ENCODE results near the gene UNG. TPM values are rescaled to one million over a fixed set of nuclear protein-coding genes. Genes with fewer than 3 reads are reported as not detected.

The UNG gene
- total RNA-seq, 2 experiments from 2014 or later: 35.3 to 38.4 TPM

DNA sequence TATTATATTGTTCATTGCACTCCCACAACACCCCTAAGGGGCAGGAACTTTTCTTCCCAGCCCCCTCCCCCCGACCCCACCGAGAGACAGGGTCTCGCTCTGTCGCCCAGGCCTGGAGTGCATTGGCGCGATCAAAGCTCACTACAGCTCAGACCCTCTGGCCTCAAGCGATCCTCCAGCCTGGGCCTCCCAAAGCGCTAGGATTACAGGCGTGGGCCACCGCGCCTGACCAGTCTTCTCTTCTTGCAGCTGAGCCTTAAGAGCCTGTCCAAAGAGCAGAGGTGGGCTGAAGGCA, 310 bp upstream of the UNG start:
- DNase-seq: no peak
- POLR2A ChIA-PET: interaction anchor here (2.1 kb wide), 1 partner anchor 44 kb away, joined by 8 read pairs; the partner anchor contains the start of gene USP30
- Mint-ChIP-seq H3K27ac (no peak overlapping the region), H3K4me3 (peak overlapping the region; percentile 77), H3K4me1 (peaks cover 54% of the 10 kb centered on the region), H3K27me3 (no peaks in the 10 kb centered on the region), H3K9me3 (no peaks in the 10 kb centered on the region), H3K36me3 (ENCODE audit: low read depth) (peaks cover 21% of the 10 kb centered on the region)
- CTCF ChIA-PET: interaction anchor here (1.0 kb wide), 1 partner anchor 43 kb away, joined by 3 read pairs; no protein-coding TSS in a partner anchor

DNA sequence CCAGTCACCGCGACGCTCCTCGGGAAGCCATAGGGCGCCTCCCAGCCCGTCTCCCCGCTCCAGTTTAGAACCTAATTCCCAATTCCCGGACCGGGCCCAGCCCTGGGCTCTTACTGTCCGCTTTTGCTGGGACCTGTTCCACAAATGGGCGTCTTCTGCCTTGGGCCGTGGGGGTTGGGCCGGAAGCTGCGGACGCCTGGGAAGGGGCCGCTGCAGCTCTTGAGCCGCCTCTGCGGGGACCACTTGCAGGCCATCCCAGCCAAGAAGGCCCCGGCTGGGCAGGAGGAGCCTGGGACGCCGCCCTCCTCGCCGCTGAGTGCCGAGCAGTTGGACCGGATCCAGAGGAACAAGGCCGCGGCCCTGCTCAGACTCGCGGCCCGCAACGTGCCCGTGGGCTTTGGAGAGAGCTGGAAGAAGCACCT, 797 bp downstream of the UNG start:
- Mint-ChIP-seq H3K4me3 (peak overlapping the region; percentile 77), H3K36me3 (ENCODE audit: low read depth) (peaks cover 26% of the 10 kb centered on the region), H3K27ac (peak overlapping the region; percentile 62), H3K27me3 (no peaks in the 10 kb centered on the region), H3K4me1 (peaks cover 43% of the 10 kb centered on the region), H3K9me3 (no peaks in the 10 kb centered on the region)
- ChIA-PET POLR2A (interaction anchor here (1.0 to 2.1 kb wide), 6 partner anchors 9 to 620 kb away, joined by 3 to 8 read pairs (median 5); partner anchors contain the start of genes ISCU, SART3 and USP30), CTCF (interaction anchor here (0.9 to 2.7 kb wide), 5 partner anchors 14 to 481 kb away, joined by 3 to 24 read pairs (median 5); no protein-coding TSS in a partner anchor)
- no peak for DNase-seq

DNA sequence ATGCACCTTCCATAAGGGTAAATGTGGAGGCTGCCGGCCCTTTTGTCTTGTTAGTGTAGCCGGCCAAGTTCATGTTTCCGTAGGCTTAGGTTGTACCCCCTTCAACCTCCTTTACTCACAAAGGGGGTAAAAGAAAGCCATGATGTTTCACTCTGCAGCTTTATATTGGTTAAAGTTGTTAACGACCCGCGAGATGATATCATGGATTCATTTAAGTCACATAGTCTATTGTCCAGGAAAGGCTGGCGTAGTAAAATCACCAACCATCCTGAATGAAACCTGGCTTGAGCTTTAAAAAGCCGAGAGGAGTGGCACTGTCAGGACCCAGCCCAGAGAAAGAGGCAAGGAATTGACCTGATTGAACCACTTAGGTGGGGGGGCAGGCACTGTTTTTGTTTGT, 1.3 kb downstream of the UNG start:
- ChIA-PET POLR2A (interaction anchor here (1.0 to 2.1 kb wide), 7 partner anchors 8 to 620 kb away, joined by 3 to 8 read pairs (median 5); partner anchors contain the start of genes ISCU, SART3 and USP30), CTCF (interaction anchor here (0.9 to 2.7 kb wide), 5 partner anchors 13 to 481 kb away, joined by 3 to 24 read pairs (median 5); no protein-coding TSS in a partner anchor)
- H3K4me3 Mint-ChIP-seq: peak overlapping the region; percentile 77
- H3K4me1 Mint-ChIP-seq: peaks cover 38% of the 10 kb centered on the region
- H3K36me3 Mint-ChIP-seq (ENCODE audit: low read depth): peaks cover 31% of the 10 kb centered on the region
- peak overlapping the region; percentile 62 for H3K27ac Mint-ChIP-seq
- no peaks in the 10 kb centered on the region for H3K27me3 Mint-ChIP-seq
- DNase-seq: peak; percentile 14
- H3K9me3 Mint-ChIP-seq: no peaks in the 10 kb centered on the region

DNA sequence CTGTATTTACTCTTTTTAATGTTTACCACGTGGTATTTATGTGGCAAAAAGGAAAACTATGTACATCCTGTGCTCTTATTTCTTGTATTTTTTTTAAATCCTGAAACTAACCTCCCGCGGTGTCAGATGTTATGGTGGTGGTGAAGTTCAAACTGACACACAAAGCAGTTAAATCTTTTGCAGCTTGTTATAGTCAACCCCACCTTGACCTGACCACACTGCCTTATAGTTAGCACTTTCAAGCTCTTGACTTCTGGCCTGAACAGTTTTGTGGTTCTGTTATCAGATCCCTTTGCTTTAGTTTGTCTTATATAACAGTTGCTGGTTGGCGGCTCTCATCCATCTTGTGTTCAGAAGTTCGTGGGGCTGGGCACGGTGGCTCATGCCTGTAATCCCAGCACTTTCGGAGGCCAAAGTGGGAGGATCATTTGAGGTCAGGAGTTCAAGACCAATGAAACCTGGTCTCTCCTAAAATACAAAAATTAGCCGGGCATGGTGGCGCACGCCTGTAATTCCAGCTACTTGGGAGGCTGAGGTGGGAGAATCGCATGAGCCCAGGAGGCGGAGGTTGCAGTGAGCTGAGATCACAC, 2.1 kb downstream of the UNG start:
- Mint-ChIP-seq H3K9me3 (no peaks in the 10 kb centered on the region), H3K4me1 (peaks cover 32% of the 10 kb centered on the region), H3K27me3 (no peaks in the 10 kb centered on the region), H3K4me3 (peak overlapping the region; percentile 77), H3K36me3 (ENCODE audit: low read depth) (peaks cover 38% of the 10 kb centered on the region), H3K27ac (peak overlapping the region; percentile 45)
- CTCF ChIA-PET: interaction anchor here (1.3 to 2.7 kb wide), 4 partner anchors 12 to 482 kb away, joined by 3 to 24 read pairs (median 6); no protein-coding TSS in a partner anchor
- DNase-seq: peak; percentile 15
- POLR2A ChIA-PET: interaction anchor here (1.2 to 2.0 kb wide), 5 partner anchors 8 to 619 kb away, joined by 3 to 7 read pairs (median 4); partner anchors contain the start of genes ISCU and SART3

DNA sequence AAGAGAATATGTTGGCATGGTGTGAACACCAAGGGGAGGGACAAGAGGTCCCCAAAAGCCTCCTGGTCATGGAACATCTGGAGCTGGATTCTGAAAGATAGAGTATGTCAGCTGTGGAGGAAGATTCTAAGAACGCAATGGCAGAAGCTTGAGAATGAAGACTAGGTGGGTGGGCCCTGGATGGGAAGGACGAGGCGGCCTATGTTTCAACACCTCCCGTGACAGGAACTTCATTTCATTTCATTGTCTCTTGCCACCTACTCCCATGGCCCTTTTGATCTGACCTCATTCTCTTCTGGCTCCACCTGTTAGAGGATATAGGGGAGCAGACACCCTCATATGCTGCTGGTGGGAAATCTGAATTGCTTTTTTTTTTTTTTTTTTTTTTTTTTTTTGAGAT, 3.3 kb downstream of the UNG start:
- H3K36me3 Mint-ChIP-seq (ENCODE audit: low read depth): peaks cover 45% of the 10 kb centered on the region

DNA sequence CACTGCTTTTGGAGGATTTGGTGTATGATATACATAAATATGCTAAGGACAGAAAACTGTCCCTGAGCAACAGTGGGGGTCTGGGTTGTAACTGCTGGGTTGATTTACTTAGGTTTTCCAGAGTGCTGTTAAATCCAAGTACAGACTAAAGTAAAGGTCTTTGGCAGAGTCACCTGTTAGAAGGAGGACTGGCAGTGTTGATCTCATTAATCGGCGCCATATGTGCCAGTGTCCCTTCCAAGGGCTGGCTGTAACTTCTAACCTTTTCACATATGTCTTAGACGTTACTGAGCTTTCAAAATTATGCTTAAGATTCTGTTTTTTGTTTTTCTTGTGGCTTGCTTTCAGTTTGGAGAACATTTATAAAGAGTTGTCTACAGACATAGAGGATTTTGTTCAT, 5.1 kb downstream of the UNG start:
- no peaks in the 10 kb centered on the region for H3K9me3 Mint-ChIP-seq
- peaks cover 45% of the 10 kb centered on the region for H3K36me3 Mint-ChIP-seq (ENCODE audit: low read depth)
- H3K4me1 Mint-ChIP-seq: peaks cover 27% of the 10 kb centered on the region
- no peaks in the 10 kb centered on the region for H3K27me3 Mint-ChIP-seq
- no peak overlapping the region for H3K4me3 Mint-ChIP-seq
- H3K27ac Mint-ChIP-seq: no peak overlapping the region
- ChIA-PET POLR2A (no interaction called here), CTCF (interaction anchor here (0.9 to 1.5 kb wide), 2 partner anchors 9 to 10 kb away, joined by 3 to 12 read pairs; no protein-coding TSS in a partner anchor)
- DNase-seq: no peak

More for the DNA sequence above, 3.3 kb downstream of the UNG start:
- Mint-ChIP-seq H3K4me1 (peaks cover 32% of the 10 kb centered on the region), H3K4me3 (no peak overlapping the region), H3K9me3 (no peaks in the 10 kb centered on the region), H3K27me3 (no peaks in the 10 kb centered on the region), H3K27ac (no peak overlapping the region)
- DNase-seq: no peak
- CTCF ChIA-PET: interaction anchor here (0.8 to 2.7 kb wide), 3 partner anchors 11 to 150 kb away, joined by 3 to 24 read pairs (median 12); no protein-coding TSS in a partner anchor
- POLR2A ChIA-PET: interaction anchor here (2.0 kb wide), 1 partner anchor 263 kb away, joined by 5 read pairs; no protein-coding TSS in a partner anchor

DNA sequence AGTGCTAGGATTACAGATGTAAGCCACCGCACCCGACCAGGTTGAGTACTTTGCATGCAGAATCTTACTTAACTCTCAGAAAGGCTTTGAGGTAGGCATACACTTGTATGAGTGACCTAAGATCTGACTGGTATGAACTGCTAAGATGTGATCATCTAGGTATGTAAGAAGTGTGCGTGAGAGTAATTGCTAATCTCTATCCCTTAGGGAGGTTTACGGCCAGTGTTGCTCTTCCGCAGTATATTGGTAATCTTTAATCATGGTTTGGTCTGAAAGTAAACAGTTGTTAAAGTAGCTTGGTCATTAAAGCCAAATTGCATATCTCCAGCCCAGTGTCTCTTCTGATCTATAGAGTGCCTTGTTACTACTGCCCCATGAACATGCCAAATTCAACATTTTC, 7.8 kb downstream of the UNG start:
- no peak for DNase-seq
- ChIA-PET POLR2A (no interaction called here), CTCF (interaction anchor here (0.5 kb wide), 1 partner anchor 26 kb away, joined by 4 read pairs; no protein-coding TSS in a partner anchor)
- Mint-ChIP-seq H3K4me1 (peaks cover 7% of the 10 kb centered on the region), H3K27me3 (no peaks in the 10 kb centered on the region), H3K4me3 (no peak overlapping the region), H3K27ac (no peak overlapping the region), H3K36me3 (ENCODE audit: low read depth) (peaks cover 48% of the 10 kb centered on the region), H3K9me3 (no peaks in the 10 kb centered on the region)

DNA sequence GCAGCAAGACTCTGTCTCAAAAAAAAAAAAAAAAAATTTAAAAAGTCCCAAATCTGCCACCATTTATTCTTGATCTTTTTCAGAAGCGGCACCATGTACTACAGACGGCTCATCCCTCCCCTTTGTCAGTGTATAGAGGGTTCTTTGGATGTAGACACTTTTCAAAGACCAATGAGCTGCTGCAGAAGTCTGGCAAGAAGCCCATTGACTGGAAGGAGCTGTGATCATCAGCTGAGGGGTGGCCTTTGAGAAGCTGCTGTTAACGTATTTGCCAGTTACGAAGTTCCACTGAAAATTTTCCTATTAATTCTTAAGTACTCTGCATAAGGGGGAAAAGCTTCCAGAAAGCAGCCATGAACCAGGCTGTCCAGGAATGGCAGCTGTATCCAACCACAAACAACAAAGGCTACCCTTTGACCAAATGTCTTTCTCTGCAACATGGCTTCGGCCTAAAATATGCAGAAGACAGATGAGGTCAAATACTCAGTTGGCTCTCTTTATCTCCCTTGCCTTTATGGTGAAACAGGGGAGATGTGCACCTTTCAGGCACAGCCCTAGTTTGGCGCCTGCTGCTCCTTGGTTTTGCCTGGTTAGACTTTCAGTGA, 12.5 kb downstream of the UNG start:
- CTCF ChIA-PET: interaction anchor here (0.8 kb wide), 1 partner anchor 45 kb away, joined by 5 read pairs; no protein-coding TSS in a partner anchor
- DNase-seq: no peak
- Mint-ChIP-seq H3K36me3 (ENCODE audit: low read depth) (peaks cover 24% of the 10 kb centered on the region), H3K4me3 (no peak overlapping the region), H3K27ac (no peak overlapping the region), H3K9me3 (no peaks in the 10 kb centered on the region), H3K27me3 (no peaks in the 10 kb centered on the region), H3K4me1 (peaks cover 8% of the 10 kb centered on the region)
- POLR2A ChIA-PET: interaction anchor here (1.2 kb wide), 1 partner anchor 11 kb away, joined by 6 read pairs; no protein-coding TSS in a partner anchor

DNA sequence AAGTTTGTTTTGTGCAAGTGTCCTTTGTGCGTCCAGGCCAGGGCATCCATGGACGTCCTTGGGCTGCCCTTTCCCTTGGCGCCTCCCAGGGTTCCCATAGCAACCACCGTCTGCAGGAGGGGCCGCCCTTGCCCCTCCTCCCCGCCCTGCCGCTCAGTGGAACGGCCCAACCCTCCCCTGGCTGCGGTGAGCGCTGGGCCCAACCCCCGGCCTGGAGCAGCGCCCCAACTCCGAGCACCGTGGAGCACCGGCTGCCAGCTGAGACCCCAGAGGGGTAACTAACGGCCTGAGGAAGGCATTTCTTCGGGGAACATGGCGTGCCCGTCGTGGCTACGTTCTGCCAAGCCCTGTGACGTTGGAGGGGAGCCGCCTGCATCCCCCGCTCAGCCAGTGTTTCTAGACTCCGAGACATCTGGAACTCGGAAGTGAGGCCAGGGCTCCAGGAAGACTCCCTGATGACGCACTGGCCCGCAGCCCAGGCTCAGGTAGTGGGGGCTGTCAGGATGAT, 13.6 kb downstream of the UNG start:
- H3K4me3 Mint-ChIP-seq: peak overlapping the region; percentile 66
- H3K4me1 Mint-ChIP-seq: peaks cover 11% of the 10 kb centered on the region
- H3K27me3 Mint-ChIP-seq: no peaks in the 10 kb centered on the region
- peak overlapping the region; percentile 63 for H3K27ac Mint-ChIP-seq
- H3K36me3 Mint-ChIP-seq (ENCODE audit: low read depth): peaks cover 18% of the 10 kb centered on the region
- POLR2A ChIA-PET: interaction anchor here (1.4 kb wide), 1 partner anchor 10 kb away, joined by 4 read pairs; no protein-coding TSS in a partner anchor
- CTCF ChIA-PET: interaction anchor here (0.7 to 2.1 kb wide), 13 partner anchors 9 to 447 kb away, joined by 3 to 24 read pairs (median 5); no protein-coding TSS in a partner anchor
- no peaks in the 10 kb centered on the region for H3K9me3 Mint-ChIP-seq
- peak; percentile 61 for DNase-seq

DNA sequence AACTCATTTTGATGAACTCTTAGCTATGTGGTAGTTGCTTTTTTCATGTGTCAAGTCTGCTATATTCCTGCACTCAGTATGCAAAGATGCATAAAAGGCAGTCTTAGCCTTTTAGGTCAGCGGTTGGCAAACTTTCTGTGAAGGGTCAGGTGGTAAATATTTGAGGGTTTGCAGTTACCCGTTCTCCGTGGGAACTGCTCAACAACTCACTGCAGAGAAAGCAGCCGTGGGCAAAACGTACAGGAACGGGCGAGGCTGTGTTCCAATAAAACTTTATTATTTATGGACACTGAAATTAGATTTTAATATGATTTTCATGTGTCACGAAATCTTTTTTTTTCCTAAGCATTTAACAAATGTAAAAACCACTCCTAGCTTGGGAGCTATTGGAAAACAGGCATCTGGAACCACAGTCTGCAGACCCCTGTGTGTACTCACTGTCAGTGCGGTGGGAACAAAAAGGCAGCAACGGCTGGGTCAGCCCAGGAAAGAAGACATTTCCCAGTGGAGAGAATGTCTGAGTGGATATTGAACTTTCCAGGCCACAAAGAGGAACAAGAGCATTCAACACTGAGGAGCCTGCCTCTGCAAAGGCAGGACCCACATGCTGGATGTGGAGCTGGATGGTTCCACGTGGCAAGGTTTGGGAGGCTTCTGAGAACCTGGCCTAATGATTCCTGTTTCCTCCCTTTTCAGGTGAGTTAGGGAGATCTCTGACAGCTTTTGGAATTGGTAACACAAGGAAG, 15.5 kb downstream of the UNG start:
- Mint-ChIP-seq H3K36me3 (ENCODE audit: low read depth) (peaks cover 14% of the 10 kb centered on the region), H3K27me3 (no peaks in the 10 kb centered on the region), H3K27ac (no peak overlapping the region), H3K4me1 (peaks cover 11% of the 10 kb centered on the region), H3K4me3 (no peak overlapping the region), H3K9me3 (no peaks in the 10 kb centered on the region)
- ChIA-PET CTCF (interaction anchor here (0.6 to 2.1 kb wide), 13 partner anchors 7 to 536 kb away, joined by 3 to 19 read pairs (median 5); partner anchors contain the start of gene ALKBH2), POLR2A (no interaction called here)
- DNase-seq: no peak

DNA sequence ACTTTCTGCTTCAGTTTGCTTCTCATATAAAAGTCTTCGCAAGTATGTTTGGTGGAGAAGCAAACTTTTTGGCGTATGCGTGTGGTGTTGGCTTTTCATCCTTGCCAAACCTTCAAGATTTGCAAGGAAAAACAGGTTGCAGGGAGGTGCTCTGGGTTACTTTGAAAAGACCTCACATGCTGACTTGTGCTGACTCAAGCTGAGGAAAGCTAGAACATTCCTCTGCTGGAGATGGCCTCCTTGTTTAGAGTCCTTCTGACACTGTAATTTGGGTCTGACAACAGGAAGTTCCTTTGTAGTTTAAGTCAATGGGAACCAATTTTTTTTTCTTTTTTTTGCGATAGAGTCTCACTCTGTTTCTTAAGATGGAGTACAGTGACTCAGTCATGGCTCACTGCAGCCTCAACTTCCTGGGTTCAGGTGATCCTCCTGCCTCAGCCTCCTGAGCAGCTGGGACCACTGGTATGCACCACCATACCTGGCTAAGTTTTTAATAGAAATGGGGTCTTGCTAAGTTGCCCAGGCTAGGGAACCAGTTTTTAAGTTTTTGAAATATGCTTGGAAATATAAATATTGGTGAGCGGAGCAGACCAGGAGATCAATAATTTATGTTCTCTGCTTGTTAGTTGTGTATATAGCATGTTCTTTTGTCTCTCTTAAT, 16.4 kb downstream of the UNG start:
- Mint-ChIP-seq H3K9me3 (no peaks in the 10 kb centered on the region), H3K27me3 (no peaks in the 10 kb centered on the region), H3K4me1 (peaks cover 11% of the 10 kb centered on the region), H3K36me3 (ENCODE audit: low read depth) (peaks cover 10% of the 10 kb centered on the region), H3K4me3 (no peak overlapping the region), H3K27ac (no peak overlapping the region)
- no peak for DNase-seq
- ChIA-PET POLR2A (no interaction called here), CTCF (interaction anchor here (0.6 to 0.7 kb wide), 2 partner anchors 262 to 272 kb away, joined by 3 read pairs; no protein-coding TSS in a partner anchor)

DNA sequence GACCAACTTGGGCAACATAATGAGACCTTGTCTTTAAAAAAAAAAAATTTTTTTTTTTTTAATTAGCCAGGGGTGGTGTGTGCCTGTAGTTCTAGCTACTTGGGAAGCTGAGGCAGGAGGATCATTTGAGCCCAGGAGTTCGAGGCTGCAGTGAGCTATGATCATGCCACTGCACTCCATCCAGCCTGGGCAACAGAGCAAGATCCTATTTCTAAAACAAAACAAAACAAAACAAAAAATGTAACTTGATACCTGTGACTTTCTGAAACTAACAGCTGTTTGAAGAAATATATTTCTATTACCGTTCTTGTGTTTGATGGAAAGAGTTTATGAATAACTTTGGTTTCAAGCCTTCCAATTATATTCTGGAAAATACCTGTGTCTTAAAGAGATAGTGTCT, 17.2 kb downstream of the UNG start:
- no peak overlapping the region for H3K4me3 Mint-ChIP-seq
- H3K9me3 Mint-ChIP-seq: no peaks in the 10 kb centered on the region
- no peaks in the 10 kb centered on the region for H3K27me3 Mint-ChIP-seq
- peaks cover 11% of the 10 kb centered on the region for H3K4me1 Mint-ChIP-seq
- DNase-seq: no peak
- POLR2A ChIA-PET: no interaction called here
- no peak overlapping the region for H3K27ac Mint-ChIP-seq
- CTCF ChIA-PET: interaction anchor here (0.7 kb wide), 1 partner anchor 261 kb away, joined by 3 read pairs; no protein-coding TSS in a partner anchor
- peaks cover 6% of the 10 kb centered on the region for H3K36me3 Mint-ChIP-seq (ENCODE audit: low read depth)

All from activated CD4-positive, alpha-beta memory T cell treated with anti-CD3 and anti-CD28 coated beads, Interleukin-2, amount 10 ng/mL, durations not matched to agents 7 days and 5 days (primary cell).